HL-60 (cell line): ENCODE measurements around the gene TSPAN11.

Experiments
- DNase-seq, 2 experiments: peaks; one replicate each; pipeline ENCODE4 v3.0.0-alpha.2; 2010 to 2020; ENCODE audit warnings: low read depth in 1 of 2, low spot score in 1 of 2
- H3K27ac ChIP-seq: fragments of 250-450 bp; sonication (Bioruptor Pico); replicated peaks from 2 replicates; pipeline ENCODE4 v1.5.1; 2020; ENCODE audit warnings: mild to moderate bottlenecking, moderate library complexity
- H3K27me3 ChIP-seq: fragments of 250-450 bp; sonication (Bioruptor Pico); 2 replicates; pipeline ENCODE4 v1.5.1; 2021; ENCODE audit warnings: mild to moderate bottlenecking, moderate library complexity; ENCODE audit not compliant: insufficient read depth, poor library complexity, severe bottlenecking
- H3K4me3 ChIP-seq: replicated peaks from 2 replicates; pipeline ENCODE4 v1.5.1; 2011; ENCODE audit warnings: mild to moderate bottlenecking, control low read depth, low read length; ENCODE audit not compliant: insufficient read depth
- CTCF ChIP-seq: IDR thresholded peaks from one replicate; pipeline ENCODE4 v1.5.1; 2011; ENCODE audit warnings: low read length, control low read depth, inconsistent platforms; ENCODE audit not compliant: insufficient read depth
- GABPA ChIP-seq: IDR thresholded peaks from 2 replicates; pipeline ENCODE4 v1.6.1; 2012; ENCODE audit warnings: low read depth
- POLR2AphosphoS5 ChIP-seq: IDR thresholded peaks from 2 replicates; pipeline ENCODE4 v1.6.1; 2012; ENCODE audit warnings: low read depth
- SPI1 ChIP-seq: IDR thresholded peaks from 2 replicates; pipeline ENCODE4 v1.6.1; 2012; ENCODE audit warnings: low read depth, mild to moderate bottlenecking, borderline replicate concordance
- TF ChIP-seq, protein P1 (sequence below): IDR thresholded peaks from 2 replicates; pipeline ENCODE4 v1.6.1; 2012; ENCODE audit warnings: low read depth; ENCODE audit not compliant: insufficient replicate concordance

TSPAN11 gene

GRCh38 chr12:31003861-31004640 is 77.5 kb downstream of the TSPAN11 start:
- no peaks in the 10 kb centered on the region for H3K27me3 ChIP-seq
- no peak overlapping the region for H3K27ac ChIP-seq
- H3K4me3 ChIP-seq, result no peak overlapping the region
- DNase-seq, result no peak
- TF ChIP-seq POLR2AphosphoS5, result no peak
- TF ChIP-seq CTCF, result no peak
- no peak for TF ChIP-seq GABPA
- TF ChIP-seq, protein P1, sequence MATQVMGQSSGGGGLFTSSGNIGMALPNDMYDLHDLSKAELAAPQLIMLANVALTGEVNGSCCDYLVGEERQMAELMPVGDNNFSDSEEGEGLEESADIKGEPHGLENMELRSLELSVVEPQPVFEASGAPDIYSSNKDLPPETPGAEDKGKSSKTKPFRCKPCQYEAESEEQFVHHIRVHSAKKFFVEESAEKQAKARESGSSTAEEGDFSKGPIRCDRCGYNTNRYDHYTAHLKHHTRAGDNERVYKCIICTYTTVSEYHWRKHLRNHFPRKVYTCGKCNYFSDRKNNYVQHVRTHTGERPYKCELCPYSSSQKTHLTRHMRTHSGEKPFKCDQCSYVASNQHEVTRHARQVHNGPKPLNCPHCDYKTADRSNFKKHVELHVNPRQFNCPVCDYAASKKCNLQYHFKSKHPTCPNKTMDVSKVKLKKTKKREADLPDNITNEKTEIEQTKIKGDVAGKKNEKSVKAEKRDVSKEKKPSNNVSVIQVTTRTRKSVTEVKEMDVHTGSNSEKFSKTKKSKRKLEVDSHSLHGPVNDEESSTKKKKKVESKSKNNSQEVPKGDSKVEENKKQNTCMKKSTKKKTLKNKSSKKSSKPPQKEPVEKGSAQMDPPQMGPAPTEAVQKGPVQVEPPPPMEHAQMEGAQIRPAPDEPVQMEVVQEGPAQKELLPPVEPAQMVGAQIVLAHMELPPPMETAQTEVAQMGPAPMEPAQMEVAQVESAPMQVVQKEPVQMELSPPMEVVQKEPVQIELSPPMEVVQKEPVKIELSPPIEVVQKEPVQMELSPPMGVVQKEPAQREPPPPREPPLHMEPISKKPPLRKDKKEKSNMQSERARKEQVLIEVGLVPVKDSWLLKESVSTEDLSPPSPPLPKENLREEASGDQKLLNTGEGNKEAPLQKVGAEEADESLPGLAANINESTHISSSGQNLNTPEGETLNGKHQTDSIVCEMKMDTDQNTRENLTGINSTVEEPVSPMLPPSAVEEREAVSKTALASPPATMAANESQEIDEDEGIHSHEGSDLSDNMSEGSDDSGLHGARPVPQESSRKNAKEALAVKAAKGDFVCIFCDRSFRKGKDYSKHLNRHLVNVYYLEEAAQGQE, result no peak
- TF ChIP-seq SPI1, result no peak

DNA sequence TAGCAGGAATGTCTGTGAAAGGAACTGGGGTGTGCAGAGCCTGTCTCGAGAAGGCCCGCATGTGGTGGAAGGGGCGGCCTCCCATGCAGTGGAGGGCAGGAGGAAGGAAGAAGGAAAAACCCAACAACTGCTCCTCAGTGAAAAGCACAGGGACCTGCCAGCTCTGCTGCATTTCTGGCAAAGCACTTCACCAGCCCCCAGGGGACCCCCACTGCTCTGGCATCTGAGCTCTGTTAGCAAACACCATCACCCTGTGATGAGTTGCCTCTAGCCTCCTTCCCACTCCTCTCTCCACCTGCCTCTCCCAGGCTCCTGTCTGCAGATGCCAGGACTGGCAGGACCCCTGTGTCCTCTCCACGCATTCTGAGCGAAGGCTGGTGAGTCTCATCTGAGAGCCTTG is 78.1 kb downstream of the TSPAN11 start:
- TF ChIP-seq POLR2AphosphoS5 (no peak), GABPA (no peak)
- Histone ChIP-seq H3K27ac (no peak overlapping the region), H3K27me3 (no peaks in the 10 kb centered on the region), H3K4me3 (no peak overlapping the region)
- DNase-seq, result no peak

- H3K4me3 ChIP-seq, result no peak overlapping the region
- no peaks in the 10 kb centered on the region for H3K27me3 ChIP-seq
- DNase-seq, result no peak
- TF ChIP-seq CTCF, result no peak
- no peak for TF ChIP-seq POLR2AphosphoS5
- no peak for TF ChIP-seq SPI1
- TF ChIP-seq, protein P1, result no peak
- no peak for TF ChIP-seq GABPA
- H3K27ac ChIP-seq, result no peak overlapping the region
Measured at GRCh38 chr12:31005256-31005943, 78.9 kb downstream of the TSPAN11 start.

- Histone ChIP-seq H3K4me3 (no peak overlapping the region), H3K27ac (no peak overlapping the region), H3K27me3 (no peaks in the 10 kb centered on the region)
- no peak for TF ChIP-seq POLR2AphosphoS5
- TF ChIP-seq, protein P1, result no peak
- no peak for TF ChIP-seq SPI1
- no peak for TF ChIP-seq GABPA
- TF ChIP-seq CTCF, result no peak
- DNase-seq, result no peak
Measured at GRCh38 chr12:31005944-31006361, 79.4 kb downstream of the TSPAN11 start.
